Umbilical cord (tissue), 2 donors: Measurements from ENCODE around the gene C1QL4. TPM values are rescaled to one million over a fixed set of nuclear protein-coding genes. Genes with fewer than 3 reads are reported as not detected.
"Not testable (repeated sequence)": the region's sequence is repeated elsewhere in the genome, so short reads cannot be mapped to it uniquely, and the experiment has no call there.

Source experiments
- DNase-seq: peaks from one replicate; pipeline ENCODE4 v3.0.0-alpha.2; 2015; ENCODE audit warnings: low spot score
- total RNA-seq: library from RNA; depleted of rRNA; stranded (reverse); fragments of >200 nt; gene quantifications from one replicate; pipeline ENCODE4 v1.2.3, GENCODE V29; 2014; ENCODE audit warnings: low replicate concordance; ENCODE audit not compliant: insufficient read depth

Gene C1QL4
- total RNA-seq, 1 donor from 2014 or later: 1.4 TPM

DNA sequence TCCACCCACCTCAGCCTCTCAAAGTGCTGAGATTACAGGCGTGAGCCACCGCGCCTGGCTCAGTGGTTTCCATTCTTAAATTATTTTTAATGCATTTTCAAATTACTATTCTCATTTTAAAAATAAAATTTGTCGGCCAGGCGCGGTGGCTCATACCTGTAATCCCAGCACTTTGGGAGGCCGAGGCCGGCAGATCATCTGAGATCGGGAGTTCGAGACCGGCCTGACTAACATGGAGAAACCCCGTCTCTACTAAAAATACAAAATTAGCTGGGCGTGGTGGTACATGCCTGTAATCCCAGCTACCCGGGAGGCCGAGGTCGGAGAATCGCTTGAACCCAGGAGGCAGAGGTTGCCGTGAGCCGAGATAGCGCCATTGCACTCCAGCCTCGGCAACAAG lies 3.2 kb downstream of the C1QL4 start:
- DNase-seq: not testable (repeated sequence)

DNA sequence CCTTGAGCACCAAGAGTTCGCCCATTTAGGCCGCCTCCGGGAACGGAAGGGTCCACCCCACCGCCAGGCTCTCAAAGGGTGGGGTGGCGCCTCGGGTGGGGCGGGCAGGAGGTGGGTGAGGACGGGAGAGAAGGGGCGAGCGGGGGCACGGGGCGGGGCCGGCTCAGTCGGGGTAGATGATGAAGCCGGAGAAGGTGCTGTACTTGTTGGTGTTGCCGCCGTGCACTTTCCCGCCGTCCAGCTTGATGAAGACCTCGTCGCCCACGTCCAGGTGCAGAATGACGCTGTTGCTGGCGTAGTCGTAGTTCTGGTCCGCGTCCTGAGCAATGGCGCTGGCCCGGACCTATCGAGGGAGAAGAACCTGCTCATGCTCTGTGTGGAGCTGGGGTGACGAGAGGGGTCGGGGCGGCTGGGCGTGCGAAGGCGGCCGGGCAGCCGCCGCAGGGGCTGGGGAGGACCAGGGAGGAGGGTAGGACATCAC lies 4.1 kb downstream of the C1QL4 start:
- no peak for DNase-seq

DNA sequence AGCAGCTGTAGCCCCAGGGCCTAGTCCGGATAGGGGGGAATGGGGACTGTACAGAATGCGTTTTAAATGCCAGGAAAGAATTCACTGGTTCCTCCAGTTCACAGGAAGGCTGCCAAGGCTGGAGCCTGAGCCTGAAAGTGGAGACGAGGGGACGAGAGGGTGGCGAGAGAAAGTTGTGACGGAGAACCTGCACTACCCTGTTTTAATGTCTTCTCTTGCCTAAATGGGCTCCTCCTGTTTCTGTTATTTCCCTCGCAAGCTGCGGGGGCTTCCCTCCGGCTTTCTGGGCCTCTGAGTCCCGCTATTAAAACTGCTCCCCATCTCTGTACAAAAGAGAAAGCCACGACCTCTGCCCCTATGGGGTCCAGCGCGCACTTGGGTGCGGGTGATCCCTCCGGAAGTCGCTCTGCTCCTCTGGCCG lies 4.5 kb downstream of the C1QL4 start:
- no peak for DNase-seq

DNA sequence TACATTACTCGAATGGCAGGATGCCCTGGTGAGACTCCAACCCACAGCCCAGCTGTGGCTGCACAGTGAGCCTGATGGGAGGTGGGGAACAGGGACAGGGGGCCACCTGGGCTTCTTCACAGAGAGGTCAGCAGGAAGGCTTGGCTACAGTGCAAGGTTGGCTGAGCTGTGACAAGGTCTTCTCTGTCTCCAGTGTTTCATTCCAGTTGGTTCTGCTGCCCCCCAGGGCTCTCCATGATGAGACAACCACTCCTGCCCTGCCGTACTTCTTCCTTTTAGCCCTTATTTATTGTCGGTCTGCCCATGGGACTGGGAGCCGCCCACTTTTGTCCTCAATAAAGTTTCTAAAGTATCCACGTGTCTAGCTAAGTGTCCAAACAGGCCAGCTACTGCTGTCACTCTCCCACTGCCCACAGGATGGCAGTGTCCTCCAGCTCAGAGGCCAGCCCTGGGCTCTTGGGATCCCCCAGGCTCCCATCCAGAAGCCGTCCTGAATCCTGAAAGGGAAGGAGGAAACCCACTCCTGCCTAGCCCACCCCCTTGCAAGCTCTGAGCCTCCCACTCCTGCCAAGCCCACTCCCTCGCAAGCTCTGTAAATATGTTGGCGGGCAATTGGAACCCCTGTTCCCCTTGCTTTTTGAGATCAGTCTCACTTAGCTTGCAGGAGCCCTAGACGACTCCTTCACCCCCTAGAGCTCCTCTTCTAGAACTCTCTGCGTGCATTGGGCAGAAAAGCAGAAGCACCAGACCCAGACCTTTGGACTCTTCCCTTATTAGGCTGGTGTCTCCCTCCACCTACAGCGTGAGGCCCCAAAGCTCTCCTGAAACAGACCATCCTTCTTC lies 5.4 kb downstream of the C1QL4 start:
- DNase-seq: peak; percentile 79

- no peak for DNase-seq
Measured at GRCh38 chr12:49330631-49331379, 6.2 kb downstream of the C1QL4 start.

- DNase-seq: no peak
Measured at GRCh38 chr12:49330032-49330619, 6.9 kb downstream of the C1QL4 start.

DNA sequence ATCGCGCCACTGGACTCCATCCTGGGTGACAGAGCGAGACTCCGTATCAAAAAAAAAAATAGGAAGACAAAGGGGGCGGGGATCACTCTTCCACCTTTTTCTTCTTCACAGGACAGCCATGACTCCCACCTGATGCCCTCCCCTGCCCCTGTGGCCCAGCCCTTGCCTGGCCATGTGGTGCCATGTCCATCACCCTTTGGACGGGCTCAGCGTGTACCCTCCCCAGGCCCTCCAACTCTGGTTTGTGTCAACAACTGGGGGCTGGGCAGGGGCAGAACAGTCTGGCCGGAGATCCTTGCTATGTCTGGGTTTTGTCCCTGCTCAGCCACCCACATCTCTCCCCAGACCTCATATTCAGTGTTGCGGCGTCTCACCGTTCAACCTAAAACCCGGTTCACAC lies 8.2 kb downstream of the C1QL4 start:
- no peak for DNase-seq

- no peak for DNase-seq
Measured at GRCh38 chr12:49327887-49328286, 9.1 kb downstream of the C1QL4 start.

DNA sequence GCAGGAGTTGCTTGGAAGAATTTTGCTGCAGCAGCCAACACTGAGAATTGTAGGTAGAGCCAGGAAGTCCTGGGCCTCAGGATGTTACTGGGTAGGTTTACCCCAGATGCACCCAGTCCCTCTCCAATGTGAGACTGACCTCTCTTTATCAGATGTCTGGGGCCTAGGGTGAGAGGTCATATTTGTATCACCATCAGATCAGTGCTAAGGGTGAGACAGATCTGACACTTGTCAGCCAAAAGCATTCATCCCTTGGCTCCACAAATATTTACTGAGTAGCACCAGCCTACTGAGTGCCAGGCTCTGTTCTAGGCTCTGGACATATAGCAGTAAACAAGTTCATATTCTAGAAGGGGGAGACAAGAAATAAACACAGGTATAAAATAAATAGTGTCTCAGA lies 9.6 kb downstream of the C1QL4 start:
- no peak for DNase-seq

GRCh38 chr12:49325606-49326005 lies 11.4 kb downstream of the C1QL4 start:
- DNase-seq: no peak

- no peak for DNase-seq
Measured at GRCh38 chr12:49323524-49324097, 13.4 kb downstream of the C1QL4 start.

DNA sequence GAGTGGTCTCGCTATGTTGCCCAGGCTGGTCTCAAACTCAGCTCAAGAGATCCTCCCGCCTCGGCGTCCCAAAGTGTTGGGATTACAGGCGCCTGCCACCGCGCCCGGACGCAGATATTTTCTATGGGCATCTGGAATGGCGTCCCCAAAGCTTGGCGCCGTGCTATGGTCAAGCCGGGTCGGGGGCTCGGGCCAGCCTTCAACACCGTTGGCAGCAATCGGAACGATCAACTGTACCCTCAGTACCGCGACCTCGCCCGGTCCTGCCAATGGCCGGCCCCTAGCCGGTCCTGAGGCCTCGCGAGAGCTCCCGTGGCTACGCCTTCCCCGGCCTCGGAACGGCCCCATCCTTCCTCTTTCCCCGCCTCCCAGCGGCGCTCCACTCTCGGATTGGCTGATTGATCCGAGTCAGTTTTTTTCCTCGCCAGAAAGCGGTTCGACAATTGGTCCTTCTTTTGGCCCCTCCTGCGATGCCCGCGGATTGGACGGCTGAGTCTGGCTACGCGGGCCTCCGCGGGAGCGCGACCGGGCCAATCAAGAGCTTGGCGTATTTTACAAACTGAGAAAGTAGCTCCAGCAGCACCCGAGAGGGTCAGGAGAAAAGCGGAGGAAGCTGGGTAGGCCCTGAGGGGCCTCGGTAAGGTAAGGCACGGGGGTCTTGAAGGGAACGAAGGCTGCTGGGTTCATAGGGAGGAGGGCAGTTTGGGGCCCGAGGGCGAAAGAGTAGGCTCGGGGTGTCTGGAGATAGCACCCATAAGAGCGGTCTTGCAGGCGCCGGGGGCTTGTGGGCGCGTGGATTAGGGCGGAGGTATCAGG lies 14.1 kb downstream of the C1QL4 start, which contains the start of gene TROAP:
Gene TROAP (plus strand): TSS at position 548 of the 816 bp plus-strand sequence. CDS start 354 bp downstream, outside the sequence.
- peak; percentile 100 for DNase-seq

GRCh38 chr12:49322367-49322707 lies 14.7 kb downstream of the C1QL4 start:
- no peak for DNase-seq

DNA sequence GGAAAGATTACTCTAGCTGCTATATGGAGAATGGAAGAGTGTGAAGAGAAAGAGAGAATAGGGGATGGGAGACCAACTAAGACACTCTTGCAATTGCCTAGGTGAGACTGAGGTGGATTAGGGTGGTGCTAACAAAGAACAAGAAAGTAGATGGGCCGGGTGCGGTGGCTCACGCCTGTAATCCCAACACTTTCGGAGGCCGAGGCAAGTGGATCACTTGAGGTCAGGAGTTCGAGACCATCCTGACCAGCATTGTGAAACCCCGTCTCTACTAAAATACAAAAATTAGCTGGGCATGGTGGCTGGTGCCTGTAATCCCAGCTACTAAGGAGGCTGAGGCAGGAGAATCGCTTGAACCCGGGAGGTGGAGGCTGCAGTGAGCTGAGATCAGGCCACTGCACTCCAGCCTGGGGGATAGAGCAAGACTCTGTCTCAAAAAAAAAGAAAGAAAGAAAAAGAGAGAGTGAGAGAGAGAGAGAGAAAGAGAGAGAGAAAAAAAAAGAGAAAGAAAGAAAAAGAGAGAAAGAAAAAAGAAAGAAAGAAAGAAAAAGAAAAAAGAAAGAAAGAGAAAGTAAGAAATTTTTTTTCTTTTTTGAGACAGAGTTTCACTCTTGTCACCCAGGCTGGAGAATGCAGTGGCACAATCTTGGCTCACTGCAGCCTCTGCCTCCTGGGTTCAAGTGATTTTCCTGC lies 16.4 kb downstream of the C1QL4 start:
- not testable (repeated sequence) for DNase-seq

DNA sequence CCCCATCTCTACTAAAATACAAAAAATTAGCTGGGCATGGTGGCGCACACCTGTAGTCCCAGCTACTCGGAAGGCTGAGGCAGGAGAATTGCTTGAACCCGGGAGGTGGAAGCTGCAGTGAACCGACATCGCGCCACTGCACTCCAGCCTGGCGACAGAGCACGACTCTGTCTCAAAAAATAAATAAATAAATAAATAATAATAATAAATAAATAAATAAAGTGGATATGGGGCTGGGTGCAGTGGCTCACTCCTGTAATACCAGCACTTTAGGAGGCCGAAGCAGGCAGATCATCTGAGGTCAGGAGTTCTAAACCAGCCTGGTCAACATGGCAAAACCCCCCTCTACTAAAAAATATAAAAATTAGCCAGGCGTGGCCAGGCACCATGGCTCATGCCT lies 19.9 kb downstream of the C1QL4 start:
- not testable (repeated sequence) for DNase-seq

GRCh38 chr12:49314811-49315210 lies 22.2 kb downstream of the C1QL4 start:
- no peak for DNase-seq

- DNase-seq: not testable (repeated sequence)
Measured at GRCh38 chr12:49310451-49311000, 26.5 kb downstream of the C1QL4 start.

- DNase-seq: no peak
Measured at GRCh38 chr12:49309386-49309785, 27.6 kb downstream of the C1QL4 start.

GRCh38 chr12:49305762-49306510 lies 31.1 kb downstream of the C1QL4 start:
- DNase-seq: no peak
